Hematopoietic multipotent progenitor cell treated with erythropoietin and hydrocortisone succinate and interleukin-3 and kit ligand, for 4 days (in vitro differentiated cells): Measurements from ENCODE around the gene FAM118B.
"Not testable (repeated sequence)": the region's sequence is repeated elsewhere in the genome, so short reads cannot be mapped to it uniquely, and the experiment has no call there.

Experiments used
- DNase-seq: peaks from one replicate; pipeline ENCODE4 v3.0.0-alpha.2; 2015

The FAM118B gene

DNA sequence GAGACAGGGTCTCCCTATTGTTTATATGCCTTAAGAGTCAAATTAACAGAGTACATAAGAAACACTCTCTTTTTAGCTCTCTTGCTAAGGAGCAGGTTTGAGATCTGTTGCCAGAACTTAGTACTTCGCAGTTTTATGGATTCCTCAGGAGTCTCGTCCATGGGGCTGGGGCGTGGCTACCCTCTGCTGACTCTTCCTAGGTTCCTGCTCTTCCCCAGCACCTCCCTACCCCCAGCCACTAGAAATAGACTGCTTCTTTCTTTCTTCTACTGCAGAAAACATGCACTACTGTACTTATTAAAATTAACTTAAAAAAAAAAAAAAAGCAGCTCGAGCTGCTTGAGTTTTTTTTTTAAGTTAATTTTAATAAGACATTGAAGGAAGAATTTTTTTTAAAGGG, 8.0 kb downstream of the FAM118B start:
- DNase-seq = no peak

DNA sequence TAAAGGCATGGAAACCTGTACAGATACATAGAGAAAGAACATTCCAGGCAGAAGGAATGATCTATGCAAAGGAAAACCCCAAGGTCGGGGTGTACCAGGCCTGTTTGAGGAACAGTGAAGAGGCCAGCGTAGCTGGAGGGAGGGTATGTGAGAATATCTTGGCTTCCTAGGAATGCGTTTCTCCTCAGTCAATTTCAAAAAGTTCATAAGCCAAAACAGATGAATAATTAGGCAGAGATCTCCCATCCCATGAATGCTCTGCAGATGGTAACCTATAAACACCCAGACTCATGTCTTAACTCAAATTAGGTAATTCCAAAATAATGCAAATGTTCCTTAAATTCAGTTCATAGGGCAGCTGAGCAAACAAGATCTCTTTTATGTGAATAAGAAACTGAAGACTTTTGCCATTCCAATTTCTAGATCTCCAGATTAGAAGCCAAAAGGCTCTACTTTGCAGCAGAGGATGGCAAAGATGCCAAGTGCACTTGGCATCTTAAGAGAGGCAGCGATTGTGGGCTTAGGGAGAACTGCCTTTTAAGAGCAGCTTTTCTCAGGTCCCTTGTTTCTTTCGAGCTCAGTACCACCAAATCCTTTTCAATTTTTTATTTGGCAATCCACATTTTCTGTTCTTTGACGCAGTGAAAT, 13.2 kb downstream of the FAM118B start:
- DNase-seq = no peak

DNA sequence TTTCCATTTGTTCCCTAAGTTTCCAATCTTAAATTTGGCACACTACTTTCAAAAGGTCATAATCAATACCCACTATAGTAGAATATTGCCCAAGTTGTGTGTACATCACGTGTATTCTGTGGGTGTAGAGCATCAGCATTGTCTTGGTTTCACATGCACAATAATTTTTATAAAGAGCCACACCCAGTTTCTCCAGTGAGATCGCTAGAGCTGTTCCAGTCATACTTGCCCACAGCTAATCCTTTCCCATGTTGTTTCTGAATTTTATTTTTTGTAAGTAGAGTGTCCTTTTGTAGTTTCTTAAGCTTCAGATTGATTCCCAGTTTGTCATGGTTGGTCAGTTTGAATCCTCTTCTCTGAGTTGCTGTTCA, 13.7 kb downstream of the FAM118B start:
- no peak for DNase-seq

DNA sequence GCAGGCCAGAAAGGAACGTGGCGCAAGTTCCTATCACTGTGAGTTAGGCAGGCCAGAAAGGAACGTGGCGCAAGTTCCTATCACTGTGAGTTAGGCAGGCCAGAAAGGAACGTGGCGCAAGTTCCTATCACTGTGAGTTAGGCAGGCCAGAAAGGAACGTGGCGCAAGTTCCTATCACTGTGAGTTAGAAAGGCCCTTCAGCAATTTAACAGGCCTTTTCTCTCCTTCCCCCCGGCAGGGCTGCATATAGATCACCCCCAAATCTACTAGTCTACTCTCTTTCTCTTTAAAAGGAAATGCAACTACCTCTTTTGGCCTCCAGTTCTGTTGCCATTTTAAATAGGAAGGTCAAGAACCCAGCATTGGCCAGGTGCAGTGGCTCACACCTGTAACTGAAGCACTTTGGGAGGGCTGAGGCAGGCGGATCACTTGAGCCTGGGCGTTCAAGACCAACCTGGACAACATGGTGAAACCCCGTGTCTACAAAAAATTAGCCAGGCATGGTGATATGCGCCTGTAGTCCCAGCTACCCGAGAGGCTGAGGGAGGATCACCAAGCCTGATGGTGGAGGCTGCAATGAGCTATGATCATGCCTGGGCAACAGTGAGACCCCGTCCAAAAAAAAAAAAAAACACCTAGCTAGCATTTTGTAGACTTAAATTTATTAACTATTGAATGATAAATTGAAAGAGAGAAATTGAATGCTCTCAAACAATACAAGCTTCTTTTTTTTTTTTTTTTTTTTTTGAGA, 14.9 kb downstream of the FAM118B start:
- no peak for DNase-seq

DNA sequence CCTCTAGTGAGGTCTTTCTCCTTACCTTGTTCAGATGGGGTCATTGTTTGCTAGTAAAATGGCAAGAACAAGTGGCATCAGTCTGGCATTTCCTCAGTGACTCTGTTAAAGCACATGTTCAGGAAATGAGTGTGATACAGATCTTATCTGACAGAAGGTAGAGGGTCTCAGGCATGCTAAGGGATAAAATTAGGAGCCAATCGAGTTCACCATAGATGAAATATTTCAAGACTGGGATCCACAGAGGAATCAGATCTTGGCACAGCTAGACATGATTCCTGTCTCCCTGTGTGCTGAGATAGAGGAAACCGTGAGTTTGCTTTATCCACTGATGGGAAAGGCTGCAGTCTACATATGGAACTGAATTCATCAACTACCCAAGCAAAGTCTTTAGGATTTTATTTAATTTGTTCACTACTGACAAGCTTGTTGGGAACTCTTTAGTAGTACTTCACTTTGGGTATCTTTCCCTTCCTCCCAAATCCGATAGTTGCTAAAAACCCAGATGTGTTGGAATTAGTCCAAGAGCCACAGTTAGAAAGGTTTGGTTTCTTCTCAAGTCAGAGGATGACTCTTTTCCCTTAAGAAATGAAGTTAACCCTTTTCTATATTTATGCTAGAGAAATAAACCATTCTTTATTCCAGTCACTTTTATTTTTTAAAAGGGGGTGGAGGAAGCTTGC, 18.4 kb downstream of the FAM118B start:
- DNase-seq = no peak

DNA sequence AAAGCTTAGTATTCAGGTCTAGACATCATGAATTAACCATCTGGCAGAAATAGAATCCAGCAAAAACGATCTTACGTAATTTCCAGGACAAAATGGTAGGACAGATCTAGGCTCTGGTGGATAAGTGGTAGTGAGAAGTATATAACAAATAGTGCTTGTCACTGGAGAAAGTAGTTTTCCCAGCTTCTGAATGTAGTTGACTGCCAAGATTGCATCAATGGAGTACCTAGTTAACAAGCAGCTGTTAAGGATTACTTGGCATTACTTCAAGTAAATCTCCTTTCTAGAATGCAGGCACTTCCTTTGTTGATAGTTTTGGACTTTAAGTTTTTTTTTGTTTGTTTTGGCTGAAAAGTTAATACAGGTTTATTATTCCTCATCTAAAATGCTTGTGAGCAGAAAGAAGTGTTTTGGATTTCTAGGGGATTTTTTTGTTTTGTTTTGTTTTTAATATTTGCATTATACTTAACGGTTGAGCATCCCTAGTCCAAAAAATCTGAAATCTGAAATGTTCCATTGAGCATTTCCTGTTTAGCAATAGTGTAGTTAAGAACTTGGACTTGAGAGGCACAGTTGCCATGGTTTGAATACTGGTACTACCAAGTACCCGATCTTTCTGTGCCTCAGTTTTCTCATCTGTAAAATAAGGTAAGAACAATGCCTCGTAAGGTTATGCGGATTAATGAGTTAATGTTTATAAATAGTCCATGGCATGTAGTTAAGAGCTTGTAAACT, 20.3 kb downstream of the FAM118B start:
- no peak for DNase-seq

DNA sequence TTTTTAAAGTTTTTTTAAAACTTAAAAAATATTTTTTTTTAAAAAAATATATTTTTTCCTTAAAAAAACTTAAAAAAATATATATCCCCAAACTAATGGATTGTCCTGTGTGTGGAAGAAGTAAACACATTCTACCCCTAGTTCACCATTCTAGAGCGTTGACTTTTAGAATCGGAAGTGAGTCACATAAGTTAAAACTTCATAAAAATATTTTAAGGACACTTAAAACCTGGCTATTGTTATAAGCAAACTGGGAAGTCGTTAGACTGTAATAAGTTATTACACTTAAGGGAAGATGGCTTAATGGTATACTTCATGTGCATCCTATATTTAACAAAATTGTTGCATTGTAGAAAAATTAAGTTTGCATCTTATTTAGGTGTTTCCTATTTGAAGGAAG, 21.1 kb downstream of the FAM118B start:
- DNase-seq = no peak

DNA sequence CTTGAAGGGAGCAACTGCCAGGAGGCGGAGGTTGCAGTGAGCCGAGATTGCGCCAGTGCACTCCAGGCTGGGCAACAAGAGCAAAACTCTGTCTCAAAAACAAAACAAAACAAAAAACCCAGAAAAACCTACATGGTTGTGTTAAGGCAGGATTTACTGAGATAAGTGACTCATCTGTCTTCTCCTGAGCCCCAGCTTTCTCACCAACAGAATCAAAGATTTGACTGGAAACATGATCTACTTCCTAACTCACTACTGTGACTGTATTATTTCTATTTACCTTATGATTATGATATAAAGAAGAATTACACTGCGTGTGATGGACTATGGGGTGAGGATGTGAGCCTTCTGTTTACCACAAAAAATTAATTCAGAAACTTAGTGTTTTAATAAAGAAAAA, 21.8 kb downstream of the FAM118B start:
- no peak for DNase-seq

DNA sequence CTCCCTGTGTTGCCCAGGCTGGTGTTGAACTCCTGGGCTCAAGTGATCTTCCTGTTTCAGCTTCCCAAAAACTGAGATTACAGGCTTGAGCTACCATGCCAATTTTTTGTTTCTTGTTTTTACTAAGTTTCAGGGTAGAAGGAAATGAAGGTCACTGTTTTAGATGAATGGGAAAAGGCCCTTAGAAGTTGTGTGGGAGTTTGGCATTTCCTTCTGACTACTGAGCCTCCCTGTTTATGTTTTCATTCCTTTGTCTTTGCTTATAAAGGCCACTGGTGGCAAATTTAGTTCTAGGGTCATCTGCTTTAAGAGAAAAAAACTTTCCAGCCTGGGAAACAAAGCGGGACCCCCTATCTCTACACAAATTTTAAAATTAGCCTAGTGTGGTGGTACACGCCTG, 35.1 kb downstream of the FAM118B start:
- DNase-seq = no peak

DNA sequence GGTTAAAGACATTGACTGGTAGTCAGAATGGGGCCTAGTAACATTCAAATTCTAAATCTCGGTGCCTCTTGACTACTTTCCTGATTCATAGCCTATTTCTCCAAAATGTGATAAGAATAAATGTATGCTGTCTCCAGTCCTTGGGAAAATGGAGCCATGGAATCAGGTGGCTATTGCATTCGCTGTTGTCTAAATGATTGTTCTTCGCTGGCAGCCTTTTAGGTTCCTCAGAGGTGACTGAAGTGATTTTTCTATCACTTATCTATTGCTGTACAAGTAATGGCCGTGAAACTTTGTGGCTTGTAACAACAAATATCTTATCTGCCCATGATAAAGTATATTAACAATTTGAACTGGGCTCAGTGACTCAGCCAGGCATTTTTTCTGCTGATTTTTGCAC, 41.7 kb downstream of the FAM118B start:
- no peak for DNase-seq

DNA sequence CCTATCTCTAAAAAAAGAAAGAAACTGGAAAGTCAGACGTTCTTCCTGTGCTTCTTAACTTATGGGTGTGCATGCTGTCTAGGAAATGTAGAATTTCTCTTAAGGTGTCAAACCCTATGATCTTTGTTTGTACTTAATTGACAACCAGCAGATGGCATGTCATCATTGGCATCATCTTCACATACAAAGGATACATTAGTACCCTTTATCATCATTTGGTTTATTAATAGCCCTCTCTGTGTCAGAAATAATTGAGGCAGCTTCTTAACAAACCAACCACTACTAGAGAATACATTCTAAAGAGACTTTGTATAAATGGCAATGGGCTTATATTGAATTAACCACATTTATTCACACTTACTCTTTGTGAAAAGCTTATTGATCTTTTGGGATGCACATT, 43.2 kb downstream of the FAM118B start:
- DNase-seq = no peak

DNA sequence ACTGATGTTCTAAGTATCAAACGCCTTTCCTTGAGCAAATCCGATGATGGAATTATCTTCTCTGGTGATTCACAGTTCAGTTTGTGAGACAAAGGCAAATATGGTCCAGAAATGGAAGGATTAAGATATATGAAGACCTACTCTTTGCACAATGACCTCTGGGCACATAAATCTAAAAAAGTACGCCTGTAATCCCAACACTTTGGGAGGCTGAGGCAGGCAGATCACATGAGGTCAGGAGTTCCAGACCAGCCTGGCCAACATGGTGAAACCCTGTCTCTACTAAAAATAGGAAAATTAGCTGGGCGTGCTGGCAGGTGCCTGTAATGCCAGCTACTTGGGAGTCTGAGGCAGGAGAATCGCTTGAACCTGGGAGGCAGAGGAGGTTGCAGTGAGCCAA, 43.9 kb downstream of the FAM118B start:
- not testable (repeated sequence) for DNase-seq

DNA sequence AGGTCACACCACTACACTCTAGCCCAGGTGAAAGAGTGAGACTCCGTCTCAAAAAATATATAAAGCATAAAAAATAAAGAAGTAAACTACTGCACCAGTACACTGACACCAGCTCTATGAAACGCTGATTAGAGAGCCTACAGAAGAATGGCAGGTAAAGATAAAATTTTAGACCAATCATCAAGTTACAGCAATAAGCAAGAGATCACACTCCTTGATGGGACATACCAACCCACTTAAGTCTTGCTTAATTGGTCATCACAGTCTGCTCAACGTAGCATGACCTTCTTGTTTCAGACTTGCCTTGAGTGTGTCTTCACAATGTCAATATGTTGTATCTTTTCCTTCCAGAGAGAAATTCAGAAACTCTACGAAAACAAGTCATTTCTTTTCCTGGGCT, 44.6 kb downstream of the FAM118B start:
- no peak for DNase-seq

DNA sequence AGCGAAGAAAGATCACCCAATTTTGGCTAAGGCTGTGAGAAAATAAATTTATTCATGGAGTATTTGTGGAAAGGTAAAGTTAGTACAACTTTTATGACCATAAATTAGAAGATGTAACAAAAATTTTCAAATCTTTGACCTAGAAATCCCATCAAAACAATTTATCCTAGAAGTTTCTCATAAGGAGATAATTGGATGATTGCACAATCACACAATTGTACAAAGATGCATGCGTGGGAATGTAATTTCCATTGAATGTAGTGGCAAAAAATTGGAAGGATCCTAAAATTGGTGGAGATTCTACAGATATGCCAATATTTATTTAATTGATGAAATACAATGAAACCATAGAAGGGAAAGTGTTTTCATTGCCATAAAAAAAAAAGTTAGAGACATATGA, 45.6 kb downstream of the FAM118B start:
- no peak for DNase-seq

DNA sequence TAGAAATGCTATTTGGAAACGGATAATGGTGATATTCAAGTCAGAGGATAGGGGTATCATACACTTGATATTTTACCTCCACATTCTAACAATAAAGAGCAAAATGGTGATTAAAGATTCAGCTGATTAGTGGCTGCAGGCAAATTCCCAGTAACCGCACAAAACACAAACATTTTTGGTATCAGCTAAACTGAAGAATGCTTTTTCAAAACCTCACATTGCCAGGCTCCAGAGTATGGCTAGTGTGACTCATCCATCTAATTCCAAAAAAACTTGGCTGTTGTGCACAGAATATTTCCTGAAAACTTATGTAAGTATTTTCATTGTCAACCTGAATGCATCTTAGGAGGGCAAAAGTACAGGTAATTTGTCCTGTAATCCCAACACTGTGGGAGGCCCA, 46.2 kb downstream of the FAM118B start:
- no peak for DNase-seq

DNA sequence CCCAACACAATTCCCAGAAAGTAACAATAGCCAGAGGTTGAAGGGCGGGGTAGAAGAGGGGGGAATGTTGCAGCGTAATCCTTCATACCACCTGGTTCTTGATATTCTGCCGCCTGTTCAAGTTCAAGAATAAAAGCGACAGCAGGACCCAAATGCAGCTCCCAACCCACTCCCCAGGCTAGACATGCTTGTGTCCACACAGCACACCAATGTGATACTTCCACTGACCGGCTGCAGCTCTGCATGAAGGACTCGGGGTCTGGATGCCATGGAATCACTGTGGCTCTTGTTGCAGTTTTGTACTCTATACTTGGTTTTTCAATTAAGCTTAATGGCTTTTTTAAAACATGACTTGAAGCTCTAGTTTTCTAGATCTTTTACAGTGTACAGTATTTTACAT, 50.6 kb downstream of the FAM118B start:
- no peak for DNase-seq

DNA sequence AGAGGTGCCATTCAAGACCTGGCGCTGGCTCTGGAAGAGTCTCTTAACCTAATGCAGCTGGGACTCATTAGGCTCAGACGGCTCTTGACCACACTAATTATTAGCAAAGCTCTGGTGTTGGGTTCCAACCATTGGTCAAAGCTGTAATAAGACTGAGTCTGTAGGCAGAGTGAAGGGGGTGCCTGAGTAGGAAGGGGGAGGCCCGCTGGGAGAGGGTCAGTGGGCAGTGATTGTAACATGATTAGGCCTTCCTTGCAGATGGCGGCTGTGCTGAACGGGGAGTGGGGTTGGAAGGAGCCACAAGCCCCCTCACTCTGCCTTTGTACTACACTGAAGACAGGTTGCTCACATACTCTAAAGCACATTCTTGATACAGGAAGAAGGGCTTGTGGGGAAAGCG, 51.9 kb downstream of the FAM118B start:
- DNase-seq = no peak

DNA sequence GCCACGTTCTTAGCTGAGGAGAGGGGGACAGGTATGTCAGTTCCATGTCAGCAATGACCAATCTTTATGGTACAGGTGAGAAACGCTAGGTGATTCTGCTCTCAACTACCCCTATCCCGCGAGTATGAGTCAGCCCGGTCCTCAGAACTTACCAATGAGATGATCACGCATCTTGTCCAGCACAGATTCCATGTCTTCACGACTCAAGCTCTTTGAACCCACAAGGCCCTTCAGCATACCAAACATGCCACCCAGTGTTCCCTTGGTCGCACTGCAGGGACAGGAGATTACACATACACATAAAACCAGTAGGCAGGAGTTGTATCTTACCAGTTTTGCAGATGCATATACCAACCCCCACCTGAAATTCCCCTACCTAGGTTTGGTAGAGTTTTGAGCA, 54.2 kb downstream of the FAM118B start:
- peak; percentile 35 for DNase-seq

DNA sequence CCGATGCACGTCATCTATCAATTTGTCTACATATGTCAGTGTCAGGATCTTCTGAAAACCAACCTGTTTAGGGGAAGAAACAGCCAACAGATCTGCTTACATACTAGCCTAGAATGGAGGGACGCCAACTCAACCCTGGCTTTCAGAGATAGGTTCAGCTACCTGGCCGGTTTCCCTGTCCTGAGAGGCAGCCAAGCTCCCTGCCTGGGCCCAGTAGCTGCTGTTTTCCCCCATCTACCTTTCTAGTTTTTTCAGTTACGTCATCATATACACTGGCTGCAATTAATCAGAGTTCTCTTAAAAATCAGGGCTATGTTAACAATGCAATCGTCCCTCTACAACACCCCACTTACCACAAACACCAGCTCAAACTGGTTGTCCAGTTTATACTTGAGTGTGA, 56.1 kb downstream of the FAM118B start:
- no peak for DNase-seq

DNA sequence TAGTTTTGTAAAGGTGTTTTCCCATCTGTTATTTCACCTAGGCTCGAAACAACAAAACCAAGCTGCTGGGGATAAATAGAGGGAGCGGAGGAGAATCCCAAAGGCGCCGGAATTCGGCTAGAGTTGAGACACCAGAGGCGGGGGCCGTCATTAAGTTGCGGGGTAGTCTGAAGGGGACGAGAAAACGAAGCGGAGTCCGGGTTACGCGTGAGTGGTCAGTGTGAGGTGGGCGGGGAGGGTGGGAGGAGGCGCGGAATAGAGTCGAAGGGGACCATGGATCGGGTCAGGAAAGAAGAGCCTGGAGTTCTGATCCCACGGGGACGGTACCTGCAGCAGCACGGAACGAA, 56.8 kb downstream of the FAM118B start:
- no peak for DNase-seq

DNA sequence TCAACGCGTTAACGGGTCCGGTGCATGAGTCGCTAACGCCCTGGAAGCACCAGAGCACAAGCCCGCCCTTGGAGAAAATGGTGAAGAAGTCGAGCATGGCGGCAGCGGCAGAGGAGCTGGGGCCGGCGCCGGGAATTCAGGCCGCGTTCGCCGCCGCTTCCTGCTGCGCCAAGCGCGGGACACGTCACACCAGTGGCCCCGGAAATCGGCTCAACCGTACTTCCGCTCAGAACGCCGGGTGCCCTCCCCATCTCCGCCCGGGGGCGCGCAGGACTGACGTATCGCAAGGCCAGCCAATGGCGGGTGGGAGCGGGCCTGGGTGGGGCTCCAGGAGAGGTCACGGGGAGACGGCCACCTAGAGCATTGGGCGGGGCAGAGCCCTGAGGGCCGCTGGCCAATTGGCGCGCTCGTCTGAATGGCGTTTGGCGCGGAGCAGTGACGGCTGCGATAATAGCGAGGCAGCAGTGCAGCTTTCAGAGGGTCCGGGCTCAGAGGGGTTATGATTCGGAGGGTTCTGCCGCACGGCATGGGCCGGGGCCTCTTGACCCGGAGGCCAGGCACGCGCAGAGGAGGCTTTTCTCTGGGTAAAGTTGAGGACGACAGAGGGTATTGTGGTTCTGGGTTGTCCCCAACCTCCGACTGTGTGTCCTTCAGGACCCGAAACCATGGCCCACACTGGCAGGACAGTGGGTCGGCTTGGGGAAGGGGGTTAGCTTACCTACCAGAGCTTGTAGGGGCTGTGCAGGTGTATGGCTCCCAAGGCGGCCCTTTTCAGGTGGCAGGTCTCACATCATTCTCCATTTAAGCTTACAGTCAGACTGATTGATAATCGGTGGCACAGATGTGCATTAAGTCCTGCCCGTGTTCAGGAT, 57.4 kb downstream of the FAM118B start, which contains the start of the genes FOXRED1 and SRPRA:
Gene FOXRED1 (plus strand): TSS at position 447 of the 872 bp plus-strand sequence. CDS start 53 bp downstream, at position 500.
Gene SRPRA (minus strand): TSS at position 188 of the 872 bp plus-strand sequence. CDS start 91 bp downstream, at position 97.
- peak; percentile 100 for DNase-seq

DNA sequence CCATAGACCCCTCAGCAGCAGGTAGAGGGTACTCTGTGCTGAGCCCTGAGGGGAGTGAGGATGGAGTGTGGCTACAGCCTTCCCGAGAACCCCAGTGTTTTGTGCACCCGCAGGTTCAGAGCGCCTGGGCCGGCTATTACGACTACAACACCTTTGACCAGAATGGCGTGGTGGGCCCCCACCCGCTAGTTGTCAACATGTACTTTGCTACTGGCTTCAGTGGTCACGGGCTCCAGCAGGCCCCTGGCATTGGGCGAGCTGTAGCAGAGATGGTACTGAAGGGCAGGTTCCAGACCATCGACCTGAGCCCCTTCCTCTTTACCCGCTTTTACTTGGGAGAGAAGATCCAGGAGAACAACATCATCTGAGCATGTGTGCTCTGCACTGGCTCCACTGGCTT, 65.7 kb downstream of the FAM118B start:
- DNase-seq = no peak
